K562 (cell line): ENCODE measurements around the gene PGAP2. TPM values are rescaled to one million over a fixed set of nuclear protein-coding genes. Genes with fewer than 3 reads are reported as not detected.
A peak's percentile ranks its signal among the peaks of the same experiment; 100 is the strongest.

Experiments used
- ATAC-seq: fragments of 200-7000 bp; cut with Tn5 transposase; 3 replicates; pipeline ENCODE4 v1.9.1; 2020; ENCODE audit warnings: moderate library complexity
- Bru-seq: library from RNA; stranded (reverse); fragments of 400-500 nt; gene quantifications from one replicate; lab custom pipeline; 2021; lab: Mats Ljungman, UMichigan
- BruChase-seq, 2 experiments: library from RNA; stranded (reverse); fragments of 400-500 nt; gene quantifications; one replicate each; lab custom pipeline; 2021; lab: Mats Ljungman, UMichigan
- BruUV-seq: library from RNA; stranded (reverse); fragments of 400-500 nt; replicated peaks from 2 replicates; lab custom pipeline; 2021; lab: Mats Ljungman, UMichigan
- CTCF ChIA-PET: fragments of 300-600 bp; formaldehyde crosslinking; extraction: SDS; loops from one replicate; lab custom pipeline; 2021; ENCODE audit warnings: low intra/inter-chr PET ratio; lab: Yijun Ruan, JAX
- POLR2A ChIA-PET: fragments of 300-600, 350-650 bp; sonication (Branson Sonifier 250); formaldehyde crosslinking; extraction: SDS; loops from one replicate; lab custom pipeline; 2021; ENCODE audit warnings: antibody characterized with exemption, inconsistent platforms; lab: Yijun Ruan, JAX
- DNase-seq, 4 experiments: peaks; one replicate each; pipeline versions ENCODE4 v3.0.0 to v3.0.0-alpha.2; 2011 to 2018; ENCODE audit warnings: low spot score in 3 of 4, mixed read lengths in 3 of 4; ENCODE audit errors: extremely low read depth in 1 of 4
- FAIRE-seq: peaks from 2 replicates; lab custom pipeline; 2011; peaks lifted over from hg19 to GRCh38; lab: Jason Lieb, UNC
- H2AFZ ChIP-seq: 2 replicates; pipeline ENCODE4 v1.6.0; 2011; ENCODE audit warnings: low read depth, low read length, control low read depth, inconsistent platforms
- H3K27ac ChIP-seq: fragments of 200-600 bp; 3 replicates; pipeline ENCODE4 v1.8.0; 2011; ENCODE audit warnings: low read depth, mild to moderate bottlenecking, control low read depth, inconsistent platforms, low read length, moderate library complexity, mixed read lengths; ENCODE audit errors: extremely low read depth
- H3K27me3 ChIP-seq, 2 experiments: fragments of 300-600 bp in 1 of 2; 2 replicates in 1 of 2; 3 replicates in 1 of 2; pipeline versions ENCODE4 v1.6.0 to v1.8.0; 2011; ENCODE audit warnings: inconsistent platforms in 2 of 2, low read length in 2 of 2, mild to moderate bottlenecking in 1 of 2, mixed read lengths in 1 of 2, moderate library complexity in 1 of 2; ENCODE audit not compliant: control insufficient read depth in 2 of 2, insufficient read depth in 2 of 2
- H3K36me3 ChIP-seq: fragments of 300-600 bp; 3 replicates; pipeline ENCODE4 v1.8.0; 2011; ENCODE audit warnings: mild to moderate bottlenecking, low read length, inconsistent platforms; ENCODE audit not compliant: control insufficient read depth, insufficient read depth
- H3K4me1 ChIP-seq, 2 experiments: fragments of 200-600 bp in 1 of 2; replicated peaks in 1 of 2; 2 replicates in 1 of 2; 3 replicates in 1 of 2; pipeline versions ENCODE4 v1.5.1 to v1.8.0; 2011; ENCODE audit warnings: inconsistent platforms in 2 of 2, low read length in 2 of 2, mild to moderate bottlenecking in 1 of 2, mixed read lengths in 1 of 2, moderate library complexity in 1 of 2; ENCODE audit not compliant: control insufficient read depth in 2 of 2, insufficient read depth in 2 of 2
- H3K4me2 ChIP-seq: 2 replicates; pipeline ENCODE4 v1.6.1; 2011; ENCODE audit warnings: low read length, control low read depth, inconsistent platforms, mixed read lengths; ENCODE audit not compliant: insufficient read depth
- H3K4me3 ChIP-seq: fragments of 200-600 bp; sonication (generic), shearing (Covaris generic); 2 replicates; pipeline ENCODE4 v1.5.1; 2016; ENCODE audit warnings: control low read depth, inconsistent platforms
- H3K79me2 ChIP-seq: fragments of 200-600 bp; 3 replicates; pipeline ENCODE4 v1.8.0; 2011; ENCODE audit warnings: low read length, inconsistent platforms; ENCODE audit not compliant: control insufficient read depth, insufficient read depth
- H3K9ac ChIP-seq, 2 experiments: 2 replicates each; pipeline versions ENCODE4 v1.6.0 to v1.6.1; 2011; ENCODE audit warnings: low read depth in 2 of 2, low read length in 2 of 2, control low read depth in 1 of 2, inconsistent platforms in 1 of 2, mild to moderate bottlenecking in 1 of 2, mixed read lengths in 1 of 2; ENCODE audit not compliant: insufficient read depth in 1 of 2
- H3K9me1 ChIP-seq: one replicate; pipeline ENCODE4 v1.6.0; 2011; ENCODE audit warnings: inconsistent platforms, mild to moderate bottlenecking, low read length, moderate library complexity; ENCODE audit not compliant: control insufficient read depth, insufficient read depth
- H3K9me3 ChIP-seq: replicated peaks from 2 replicates; pipeline ENCODE4 v1.5.1; 2011; ENCODE audit warnings: low read depth, low read length, inconsistent platforms; ENCODE audit not compliant: control insufficient read depth, insufficient read depth
- H4K20me1 ChIP-seq: replicated peaks from 2 replicates; pipeline ENCODE4 v1.6.1; 2011; ENCODE audit warnings: low read length, inconsistent platforms, mixed read lengths; ENCODE audit not compliant: control insufficient read depth, insufficient read depth
- BHLHE40 ChIP-seq: IDR thresholded peaks from 2 replicates; pipeline ENCODE4 v1.6.1; 2011; ENCODE audit warnings: low read length, improper control_type of control experiment
- BRF2 ChIP-seq: IDR thresholded peaks from 3 replicates; pipeline ENCODE4 v1.6.1; 2011; ENCODE audit warnings: borderline replicate concordance, mild to moderate bottlenecking; ENCODE audit not compliant: insufficient read length, insufficient read depth
- CHD4 ChIP-seq: fragments of 200-600 bp; sonication (generic); IDR thresholded peaks from 3 replicates; pipeline ENCODE4 v1.6.1; 2012; ENCODE audit warnings: low read depth, mild to moderate bottlenecking, mixed read lengths, low read length, inconsistent platforms; ENCODE audit not compliant: insufficient read depth, insufficient replicate concordance, poor library complexity, severe bottlenecking
- FOXJ3 ChIP-seq: sonication (generic); formaldehyde crosslinking; IDR thresholded peaks from 2 replicates; pipeline ENCODE4 v1.4.0; 2020; ENCODE audit warnings: mild to moderate bottlenecking, missing genetic modification reagents
- HMG20A ChIP-seq: fragments of 450-650 bp; formaldehyde crosslinking; conservative IDR thresholded peaks from 2 replicates; pipeline ENCODE4 v1.4.0; 2020; ENCODE audit warnings: mild to moderate bottlenecking, mixed read lengths
- LARP7 ChIP-seq: fragments of 450-650 bp; IDR thresholded peaks from 2 replicates; pipeline ENCODE4 v1.6.1; 2016
- NCOA2 ChIP-seq, 2 experiments: fragments of 450-650 bp; IDR thresholded peaks; 2 replicates each; pipeline ENCODE4 v1.6.1; 2018; ENCODE audit warnings: mild to moderate bottlenecking in 2 of 2, moderate library complexity in 1 of 2; ENCODE audit not compliant: partially characterized antibody in 2 of 2
- NCOA6 ChIP-seq: fragments of 450-650 bp; IDR thresholded peaks from 2 replicates; pipeline ENCODE4 v1.6.1; 2017; ENCODE audit warnings: mild to moderate bottlenecking
- POLR2G ChIP-seq: fragments of 200-400 bp; formaldehyde crosslinking; IDR thresholded peaks from 2 replicates; pipeline ENCODE4 v1.6.1; 2017; ENCODE audit warnings: low read depth, mild to moderate bottlenecking, antibody characterized with exemption, low read length, moderate library complexity
- RNF2 ChIP-seq: sonication (generic); IDR thresholded peaks from 2 replicates; pipeline ENCODE4 v1.6.1; 2016
- TAF7 ChIP-seq: fragments of 450-650 bp; IDR thresholded peaks from 2 replicates; pipeline ENCODE4 v1.6.1; 2016; ENCODE audit warnings: missing genetic modification characterization, missing compliant biosample characterization
- TAL1 ChIP-seq: fragments of 450-650 bp; IDR thresholded peaks from 2 replicates; pipeline ENCODE4 v1.6.1; 2016; ENCODE audit warnings: mild to moderate bottlenecking
- ZNF445 ChIP-seq: fragments of 250-450 bp; sonication (Bioruptor Pico); IDR thresholded peaks from 2 replicates; pipeline ENCODE4 v1.4.0; 2020; ENCODE audit warnings: low read depth, mild to moderate bottlenecking, moderate library complexity
- WGBS: fragments of 100-300 bp; shearing (Covaris generic); methylation state at CpG from one replicate; pipeline ENCODE4 v1.1.6; 2016; ENCODE audit warnings: low coverage, mixed read lengths; ENCODE audit not compliant: insufficient coverage; ENCODE audit errors: missing lambda C conversion rate; 5-methylcytosine and 5-hydroxymethylcytosine counted together
- in situ Hi-C: fragments of 300-500 bp; cut with MboI; formaldehyde crosslinking; loops from 4 replicates; pipeline ENCODE4 v1.15.0; 2018; ENCODE audit warnings: inconsistent platforms, mixed read lengths
- intact Hi-C: fragments of 100-400 bp; cut with micrococcal nuclease; formaldehyde crosslinking; loops from 2 replicates; pipeline ENCODE4 v1.14.2; 2022
- long read RNA-seq, 3 experiments: library from polyadenylated mRNA in 2 of 3; library from RNA in 1 of 3; unstranded in 2 of 3; stranded (forward) in 1 of 3; transcript quantifications; one replicate each; pipeline ENCODE4 v2.0.0, GENCODE V29; 2019 to 2022
- polyA minus RNA-seq, 3 experiments: library from RNA; depleted of rRNA, polyadenylated mRNA; stranded (reverse); fragments of >200 nt; gene quantifications; 2 replicates each; pipeline ENCODE4 v1.2.3, GENCODE V29; 2011
- polyA plus RNA-seq, 8 experiments: library from polyadenylated mRNA; depleted of rRNA in 4 of 8; stranded (reverse) in 5 of 8; unstranded in 3 of 8; fragments of >200 nt; fragmentation: Nextera tagmentation in 2 of 8; fragmentation: Illumina TruSeq in 1 of 8; extraction: Ambion mirVana in 2 of 8; extraction: Trizol in 1 of 8; gene quantifications; 2 replicates each; pipeline versions ENCODE4 v1.2.1 to v1.2.3, GENCODE V29; 2011 to 2014; ENCODE audit warnings: inconsistent platforms in 1 of 8, missing spikeins in 1 of 8
- total RNA-seq, 7 experiments: library from RNA; depleted of rRNA in 6 of 7; stranded (reverse); fragments of >200 nt in 6 of 7; fragmentation: Illumina TruSeq in 2 of 7; extraction: Trizol in 2 of 7; gene quantifications; 2 replicates each; pipeline versions ENCODE4 v1.2.1 to v1.2.3, GENCODE V29; 2011 to 2021; ENCODE audit warnings: low replicate concordance in 1 of 7
- TF ChIP-seq, protein P1 (sequence below): sonication (generic); formaldehyde crosslinking; IDR thresholded peaks from 2 replicates; pipeline ENCODE4 v1.8.0; 2022; ENCODE audit warnings: missing genetic modification reagents, mild to moderate bottlenecking, moderate library complexity, borderline replicate concordance

PGAP2 gene
- 52.9 and 128 TPM in 2 replicates for total RNA-seq (2011; cell fraction: chromatin; rRNA removed; ENCODE audit: low replicate concordance)
- total RNA-seq (2011; cell fraction: nucleolus; rRNA removed) = 70.0 and 81.9 TPM in 2 replicates
- total RNA-seq (2011; cell fraction: nucleoplasm; rRNA removed) = 77.8 and 87.7 TPM in 2 replicates
- 17.9 and 26.9 TPM in 2 replicates for total RNA-seq (2014; rRNA removed)
- total RNA-seq (2014; rRNA removed; fragmentation: Illumina TruSeq; extraction: Trizol) = 18.4 and 20.2 TPM in 2 replicates
- 20.6 and 22.7 TPM in 2 replicates for total RNA-seq (2015; rRNA removed; fragmentation: Illumina TruSeq; extraction: Trizol)
- 35.2 and 38.0 TPM in 2 replicates for total RNA-seq (2021)
- polyA plus RNA-seq (2011; rRNA removed) = 47.2 and 57.2 TPM in 2 replicates
- polyA plus RNA-seq (2011; cell fraction: cytosol; rRNA removed) = 61.2 and 89.0 TPM in 2 replicates
- 177 and 185 TPM in 2 replicates for polyA plus RNA-seq (2011; cell fraction: nucleus; rRNA removed)
- polyA plus RNA-seq (2012) = 38.5 and 43.9 TPM in 2 replicates
- 46.4 and 49.7 TPM in 2 replicates for polyA plus RNA-seq (2014; fragmentation: Illumina TruSeq; extraction: Trizol)
- 10 to 100 TPM; 33.7 to 40.0 TPM for polyA plus RNA-seq (2014; fragmentation: Nextera tagmentation; extraction: Ambion mirVana)
- 31.8 and 34.9 TPM in 2 replicates for polyA plus RNA-seq (2014; rRNA removed)
- polyA minus RNA-seq (2011; rRNA and poly(A)+ RNA removed) = 32.7 and 40.7 TPM in 2 replicates
- polyA minus RNA-seq (2011; cell fraction: cytosol; rRNA and poly(A)+ RNA removed) = 16.9 and 30.9 TPM in 2 replicates
- 18.3 and 23.0 TPM in 2 replicates for polyA minus RNA-seq (2011; cell fraction: nucleus; rRNA and poly(A)+ RNA removed)
- Bru-seq, nascent RNA = percentile 68 among the genes with signal in this experiment
- BruChase-seq, experiment 1, labeled RNA remaining after a 2-hour chase = percentile 59 among the genes with signal in this experiment
- percentile 63 among the genes with signal in this experiment for BruChase-seq, experiment 2, labeled RNA remaining after a 6-hour chase
- long read RNA-seq, experiment 1, partial matches to known transcripts = 56 of 112 reads
- long read RNA-seq, experiment 1, other reads (novel, unspliced or antisense) = 41 of 112 reads
- long read RNA-seq, experiment 2, partial matches to known transcripts = 4 of 30 reads
- long read RNA-seq, experiment 2, other reads (novel, unspliced or antisense) = 19 of 30 reads
- long read RNA-seq, experiment 3, partial matches to known transcripts = 2 of 30 reads
- long read RNA-seq, experiment 3, other reads (novel, unspliced or antisense) = 20 of 30 reads

- DNase-seq (peak; percentile 85 to 88 (median 88)), ATAC-seq (peak; percentile 91), FAIRE-seq (peak; percentile 85)
- WGBS = under 1% methylated on average over 41 of the region's 55 CpGs
- Histone ChIP-seq H3K27ac (peak within 1 kb of the TSS; percentile 75), H3K4me1 (peaks cover 7 to 19% of the 10 kb centered on the region in 2 experiments; a peak in 3 of 5 replicates), H3K79me2 (peaks cover 6% of the 10 kb centered on the region), H3K4me3 (peak within 1 kb of the TSS; percentile 56), H3K4me2 (peak within 1 kb of the TSS; percentile 86), H3K27me3 (no peaks in the 10 kb centered on the region), H2AFZ (peak within 1 kb of the TSS; percentile 97), H4K20me1 (no peaks in the 10 kb centered on the region), H3K9me3 (no peaks in the 10 kb centered on the region), H3K9ac (peak within 1 kb of the TSS; percentile 61 to 95), H3K9me1 (no peaks in the 10 kb centered on the region), H3K36me3 (peaks cover 11% of the 10 kb centered on the region)
- ChIA-PET CTCF (interaction anchor here (0.6 to 1.4 kb wide), 3 partner anchors 11 to 340 kb away, joined by 3 to 5 read pairs (median 4); partner anchors contain the start of gene NUP98), POLR2A (interaction anchor here (0.7 to 2.7 kb wide), 13 partner anchors 9 to 256 kb away, joined by 3 to 22 read pairs (median 4); partner anchors contain the start of genes NUP98 and RHOG)
- intact Hi-C loops = no loop called here
- in situ Hi-C loops = loop anchor here (25.0 kb wide), 1 partner anchor 346 kb away; no protein-coding TSS in a partner anchor
- no TSS peak for BruUV-seq
- no peak for TF ChIP-seq FOXJ3 (CRISPR knock-in tag)
- no peak for TF ChIP-seq LARP7
- TF ChIP-seq NCOA6 = no peak
- no peak for TF ChIP-seq CHD4
- peak; percentile 69 for TF ChIP-seq POLR2G
- no peak for TF ChIP-seq TAF7 (tag)
- TF ChIP-seq RNF2 = 0 out of 2 replicates have a peak, but pooled peaks have one; percentile 17
- TF ChIP-seq BHLHE40 = 0 out of 2 replicates have a peak, but pooled peaks have one; percentile 42
- no peak for TF ChIP-seq ZNF445 (CRISPR knock-in tag)
- no peak for TF ChIP-seq BRF2
- TF ChIP-seq, protein P1, sequence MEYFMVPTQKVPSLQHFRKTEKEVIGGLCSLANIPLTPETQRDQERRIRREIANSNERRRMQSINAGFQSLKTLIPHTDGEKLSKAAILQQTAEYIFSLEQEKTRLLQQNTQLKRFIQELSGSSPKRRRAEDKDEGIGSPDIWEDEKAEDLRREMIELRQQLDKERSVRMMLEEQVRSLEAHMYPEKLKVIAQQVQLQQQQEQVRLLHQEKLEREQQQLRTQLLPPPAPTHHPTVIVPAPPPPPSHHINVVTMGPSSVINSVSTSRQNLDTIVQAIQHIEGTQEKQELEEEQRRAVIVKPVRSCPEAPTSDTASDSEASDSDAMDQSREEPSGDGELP = peak; percentile 10; the same call in 1 of the 2 replicates
- TF ChIP-seq NCOA2 (IDR thresholded peaks at IDR 0.05; ENCODE audit: partially characterized antibody in 2 of 2) = no peak
- no peak for TF ChIP-seq TAL1
- no peak for TF ChIP-seq HMG20A (CRISPR knock-in tag)
Measured at GRCh38 chr11:3807909-3808860, at the start of gene PGAP2. Gene PGAP2 (plus strand): TSS chr11:3808560. CDS start chr11:3811260, 2,700 bp downstream.
